K562 (cell line): ENCODE data around the gene CSTA. TPM values are rescaled to one million over a fixed set of nuclear protein-coding genes. Genes with fewer than 3 reads are reported as not detected.

Experiments
- ASH1L ChIP-seq: fragments of 450-650 bp; IDR thresholded peaks from 2 replicates; pipeline ENCODE4 v1.6.1; 2018; ENCODE audit warnings: borderline replicate concordance, mild to moderate bottlenecking, low read depth; ENCODE audit not compliant: partially characterized antibody
- HDAC1 ChIP-seq, 2 experiments: fragments of 450-650 bp; IDR thresholded peaks; 2 replicates each; pipeline ENCODE4 v1.6.1; 2016 to 2017; ENCODE audit warnings: inconsistent platforms in 1 of 2, mild to moderate bottlenecking in 1 of 2, moderate library complexity in 1 of 2
- HDAC3 ChIP-seq: fragments of 450-650 bp; IDR thresholded peaks from 2 replicates; pipeline ENCODE4 v1.6.1; 2018; ENCODE audit warnings: borderline replicate concordance, mild to moderate bottlenecking, moderate library complexity; ENCODE audit not compliant: partially characterized antibody
- OTX1 ChIP-seq: fragments of 450-650 bp; formaldehyde crosslinking; IDR thresholded peaks from 2 replicates; pipeline ENCODE4 v1.4.0; 2022; ENCODE audit warnings: mild to moderate bottlenecking
- PCBP2 ChIP-seq: fragments of 200-400 bp; formaldehyde crosslinking; IDR thresholded peaks from 2 replicates; pipeline ENCODE4 v1.6.1; 2018; ENCODE audit warnings: low read length, low read depth, mild to moderate bottlenecking, moderate library complexity; ENCODE audit not compliant: poor library complexity, severe bottlenecking
- PHF8 ChIP-seq: fragments of 200-600 bp; sonication (generic); IDR thresholded peaks from 2 replicates; pipeline ENCODE4 v1.6.1; 2012; ENCODE audit warnings: mixed run types, mild to moderate bottlenecking, inconsistent platforms, low read length, moderate library complexity, borderline replicate concordance
- SMAD4 ChIP-seq: fragments of 250-450 bp; sonication (Bioruptor Pico); conservative IDR thresholded peaks from 2 replicates; pipeline ENCODE4 v1.8.0; 2021; ENCODE audit warnings: inconsistent platforms, mild to moderate bottlenecking, moderate library complexity
- XRCC5 ChIP-seq: fragments of 200-400 bp; formaldehyde crosslinking; IDR thresholded peaks from 2 replicates; pipeline ENCODE4 v1.6.1; 2017; ENCODE audit warnings: low read depth, mild to moderate bottlenecking, low read length
- ZNF668 ChIP-seq: fragments of 250-450 bp; sonication (Bioruptor Pico); IDR thresholded peaks from 2 replicates; pipeline ENCODE4 v1.8.0; 2022; ENCODE audit warnings: mild to moderate bottlenecking, inconsistent platforms
- polyA plus RNA-seq, 8 experiments: library from polyadenylated mRNA; depleted of rRNA in 4 of 8; stranded (reverse) in 5 of 8; unstranded in 3 of 8; fragments of >200 nt; fragmentation: Nextera tagmentation in 2 of 8; fragmentation: Illumina TruSeq in 1 of 8; extraction: Ambion mirVana in 2 of 8; extraction: Trizol in 1 of 8; gene quantifications; 2 replicates each; pipeline versions ENCODE4 v1.2.1 to v1.2.3, GENCODE V29; 2011 to 2014; ENCODE audit warnings: inconsistent platforms in 1 of 8, missing spikeins in 1 of 8
- total RNA-seq, 7 experiments: library from RNA; depleted of rRNA in 6 of 7; stranded (reverse); fragments of >200 nt in 6 of 7; fragmentation: Illumina TruSeq in 2 of 7; extraction: Trizol in 2 of 7; gene quantifications; 2 replicates each; pipeline versions ENCODE4 v1.2.1 to v1.2.3, GENCODE V29; 2011 to 2021; ENCODE audit warnings: low replicate concordance in 1 of 7
- TF ChIP-seq, protein P1 (sequence below): fragments of 250-450 bp; sonication (Bioruptor Pico); IDR thresholded peaks from 2 replicates; pipeline ENCODE4 v1.8.0; 2021; ENCODE audit warnings: mild to moderate bottlenecking, moderate library complexity
- TF ChIP-seq, protein P2 (sequence below): fragments of 200-800 bp; sonication (Bioruptor generic); IDR thresholded peaks from 2 replicates; pipeline ENCODE4 v1.6.1; 2017; ENCODE audit warnings: missing genetic modification characterization, missing compliant biosample characterization
- TF ChIP-seq, protein P3 (sequence below): fragments of 200-600 bp; sonication (generic); IDR thresholded peaks from one replicate; pipeline ENCODE4 v1.6.1; 2012; ENCODE audit warnings: mild to moderate bottlenecking, low read depth, low read length, inconsistent platforms

Gene CSTA
- total and polyA plus RNA-seq, 9 of the 15 experiments (the other 6 are each of a cell fraction or from before 2014, with no cell fraction given), result 0.11 to 3.1 (median 1.1) TPM

DNA sequence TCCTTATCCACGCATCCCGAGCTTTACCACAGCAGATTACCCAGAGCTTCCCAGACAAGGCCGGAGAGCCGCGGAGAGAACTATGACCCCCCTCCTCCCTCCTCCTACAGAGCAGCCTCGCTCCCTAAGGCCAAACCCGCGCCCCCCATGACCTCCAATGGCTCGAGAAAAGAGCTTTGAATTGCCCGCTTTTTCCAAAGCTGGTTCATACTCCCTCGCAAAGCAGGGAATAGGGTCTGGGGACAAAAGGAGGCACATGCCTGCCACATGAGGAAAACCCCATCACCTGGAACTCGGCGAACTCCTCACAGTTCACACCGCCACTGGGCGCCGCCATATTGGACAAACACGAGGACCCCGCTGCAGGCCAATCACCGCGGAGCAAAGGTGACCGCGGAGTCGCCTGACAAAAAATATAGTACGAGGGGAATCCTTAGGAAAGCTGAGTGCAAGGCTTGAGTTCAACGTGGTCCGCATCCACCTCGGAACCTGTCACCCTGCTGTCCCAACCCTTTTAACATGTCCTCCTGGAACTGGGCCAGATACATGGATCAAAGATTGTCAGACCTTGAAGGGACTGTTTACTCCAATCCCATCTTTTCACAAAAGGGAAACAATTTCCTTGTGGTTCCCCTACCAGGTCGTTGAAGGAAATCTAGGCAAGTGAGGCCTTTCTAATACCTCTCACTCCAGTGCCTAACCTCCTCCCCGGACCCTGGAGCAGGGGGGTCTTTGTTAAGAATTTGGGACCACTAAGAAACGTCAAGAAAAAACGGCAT is 58.0 kb downstream of the CSTA start, which contains the start of gene MIX23 (continued):
- TF ChIP-seq, protein P1, sequence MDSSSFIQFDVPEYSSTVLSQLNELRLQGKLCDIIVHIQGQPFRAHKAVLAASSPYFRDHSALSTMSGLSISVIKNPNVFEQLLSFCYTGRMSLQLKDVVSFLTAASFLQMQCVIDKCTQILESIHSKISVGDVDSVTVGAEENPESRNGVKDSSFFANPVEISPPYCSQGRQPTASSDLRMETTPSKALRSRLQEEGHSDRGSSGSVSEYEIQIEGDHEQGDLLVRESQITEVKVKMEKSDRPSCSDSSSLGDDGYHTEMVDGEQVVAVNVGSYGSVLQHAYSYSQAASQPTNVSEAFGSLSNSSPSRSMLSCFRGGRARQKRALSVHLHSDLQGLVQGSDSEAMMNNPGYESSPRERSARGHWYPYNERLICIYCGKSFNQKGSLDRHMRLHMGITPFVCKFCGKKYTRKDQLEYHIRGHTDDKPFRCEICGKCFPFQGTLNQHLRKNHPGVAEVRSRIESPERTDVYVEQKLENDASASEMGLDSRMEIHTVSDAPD (CRISPR knock-in tag), result no peak
- TF ChIP-seq HDAC1 (IDR thresholded peaks at IDR 0.05) (peak; percentile 62 to 95; a peak in 3 of 4 replicates), HDAC3 (peak; percentile 46), OTX1 (CRISPR knock-in tag) (no peak), SMAD4 (no peak), ASH1L (no peak), PHF8 (peak; percentile 75), PCBP2 (no peak), ZNF668 (CRISPR knock-in tag) (no peak), XRCC5 (0 out of 2 replicates have a peak, but pooled peaks have one; percentile 25)
- TF ChIP-seq, protein P2, sequence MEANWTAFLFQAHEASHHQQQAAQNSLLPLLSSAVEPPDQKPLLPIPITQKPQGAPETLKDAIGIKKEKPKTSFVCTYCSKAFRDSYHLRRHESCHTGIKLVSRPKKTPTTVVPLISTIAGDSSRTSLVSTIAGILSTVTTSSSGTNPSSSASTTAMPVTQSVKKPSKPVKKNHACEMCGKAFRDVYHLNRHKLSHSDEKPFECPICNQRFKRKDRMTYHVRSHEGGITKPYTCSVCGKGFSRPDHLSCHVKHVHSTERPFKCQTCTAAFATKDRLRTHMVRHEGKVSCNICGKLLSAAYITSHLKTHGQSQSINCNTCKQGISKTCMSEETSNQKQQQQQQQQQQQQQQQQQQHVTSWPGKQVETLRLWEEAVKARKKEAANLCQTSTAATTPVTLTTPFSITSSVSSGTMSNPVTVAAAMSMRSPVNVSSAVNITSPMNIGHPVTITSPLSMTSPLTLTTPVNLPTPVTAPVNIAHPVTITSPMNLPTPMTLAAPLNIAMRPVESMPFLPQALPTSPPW, result peak; percentile 72
- TF ChIP-seq, protein P3, sequence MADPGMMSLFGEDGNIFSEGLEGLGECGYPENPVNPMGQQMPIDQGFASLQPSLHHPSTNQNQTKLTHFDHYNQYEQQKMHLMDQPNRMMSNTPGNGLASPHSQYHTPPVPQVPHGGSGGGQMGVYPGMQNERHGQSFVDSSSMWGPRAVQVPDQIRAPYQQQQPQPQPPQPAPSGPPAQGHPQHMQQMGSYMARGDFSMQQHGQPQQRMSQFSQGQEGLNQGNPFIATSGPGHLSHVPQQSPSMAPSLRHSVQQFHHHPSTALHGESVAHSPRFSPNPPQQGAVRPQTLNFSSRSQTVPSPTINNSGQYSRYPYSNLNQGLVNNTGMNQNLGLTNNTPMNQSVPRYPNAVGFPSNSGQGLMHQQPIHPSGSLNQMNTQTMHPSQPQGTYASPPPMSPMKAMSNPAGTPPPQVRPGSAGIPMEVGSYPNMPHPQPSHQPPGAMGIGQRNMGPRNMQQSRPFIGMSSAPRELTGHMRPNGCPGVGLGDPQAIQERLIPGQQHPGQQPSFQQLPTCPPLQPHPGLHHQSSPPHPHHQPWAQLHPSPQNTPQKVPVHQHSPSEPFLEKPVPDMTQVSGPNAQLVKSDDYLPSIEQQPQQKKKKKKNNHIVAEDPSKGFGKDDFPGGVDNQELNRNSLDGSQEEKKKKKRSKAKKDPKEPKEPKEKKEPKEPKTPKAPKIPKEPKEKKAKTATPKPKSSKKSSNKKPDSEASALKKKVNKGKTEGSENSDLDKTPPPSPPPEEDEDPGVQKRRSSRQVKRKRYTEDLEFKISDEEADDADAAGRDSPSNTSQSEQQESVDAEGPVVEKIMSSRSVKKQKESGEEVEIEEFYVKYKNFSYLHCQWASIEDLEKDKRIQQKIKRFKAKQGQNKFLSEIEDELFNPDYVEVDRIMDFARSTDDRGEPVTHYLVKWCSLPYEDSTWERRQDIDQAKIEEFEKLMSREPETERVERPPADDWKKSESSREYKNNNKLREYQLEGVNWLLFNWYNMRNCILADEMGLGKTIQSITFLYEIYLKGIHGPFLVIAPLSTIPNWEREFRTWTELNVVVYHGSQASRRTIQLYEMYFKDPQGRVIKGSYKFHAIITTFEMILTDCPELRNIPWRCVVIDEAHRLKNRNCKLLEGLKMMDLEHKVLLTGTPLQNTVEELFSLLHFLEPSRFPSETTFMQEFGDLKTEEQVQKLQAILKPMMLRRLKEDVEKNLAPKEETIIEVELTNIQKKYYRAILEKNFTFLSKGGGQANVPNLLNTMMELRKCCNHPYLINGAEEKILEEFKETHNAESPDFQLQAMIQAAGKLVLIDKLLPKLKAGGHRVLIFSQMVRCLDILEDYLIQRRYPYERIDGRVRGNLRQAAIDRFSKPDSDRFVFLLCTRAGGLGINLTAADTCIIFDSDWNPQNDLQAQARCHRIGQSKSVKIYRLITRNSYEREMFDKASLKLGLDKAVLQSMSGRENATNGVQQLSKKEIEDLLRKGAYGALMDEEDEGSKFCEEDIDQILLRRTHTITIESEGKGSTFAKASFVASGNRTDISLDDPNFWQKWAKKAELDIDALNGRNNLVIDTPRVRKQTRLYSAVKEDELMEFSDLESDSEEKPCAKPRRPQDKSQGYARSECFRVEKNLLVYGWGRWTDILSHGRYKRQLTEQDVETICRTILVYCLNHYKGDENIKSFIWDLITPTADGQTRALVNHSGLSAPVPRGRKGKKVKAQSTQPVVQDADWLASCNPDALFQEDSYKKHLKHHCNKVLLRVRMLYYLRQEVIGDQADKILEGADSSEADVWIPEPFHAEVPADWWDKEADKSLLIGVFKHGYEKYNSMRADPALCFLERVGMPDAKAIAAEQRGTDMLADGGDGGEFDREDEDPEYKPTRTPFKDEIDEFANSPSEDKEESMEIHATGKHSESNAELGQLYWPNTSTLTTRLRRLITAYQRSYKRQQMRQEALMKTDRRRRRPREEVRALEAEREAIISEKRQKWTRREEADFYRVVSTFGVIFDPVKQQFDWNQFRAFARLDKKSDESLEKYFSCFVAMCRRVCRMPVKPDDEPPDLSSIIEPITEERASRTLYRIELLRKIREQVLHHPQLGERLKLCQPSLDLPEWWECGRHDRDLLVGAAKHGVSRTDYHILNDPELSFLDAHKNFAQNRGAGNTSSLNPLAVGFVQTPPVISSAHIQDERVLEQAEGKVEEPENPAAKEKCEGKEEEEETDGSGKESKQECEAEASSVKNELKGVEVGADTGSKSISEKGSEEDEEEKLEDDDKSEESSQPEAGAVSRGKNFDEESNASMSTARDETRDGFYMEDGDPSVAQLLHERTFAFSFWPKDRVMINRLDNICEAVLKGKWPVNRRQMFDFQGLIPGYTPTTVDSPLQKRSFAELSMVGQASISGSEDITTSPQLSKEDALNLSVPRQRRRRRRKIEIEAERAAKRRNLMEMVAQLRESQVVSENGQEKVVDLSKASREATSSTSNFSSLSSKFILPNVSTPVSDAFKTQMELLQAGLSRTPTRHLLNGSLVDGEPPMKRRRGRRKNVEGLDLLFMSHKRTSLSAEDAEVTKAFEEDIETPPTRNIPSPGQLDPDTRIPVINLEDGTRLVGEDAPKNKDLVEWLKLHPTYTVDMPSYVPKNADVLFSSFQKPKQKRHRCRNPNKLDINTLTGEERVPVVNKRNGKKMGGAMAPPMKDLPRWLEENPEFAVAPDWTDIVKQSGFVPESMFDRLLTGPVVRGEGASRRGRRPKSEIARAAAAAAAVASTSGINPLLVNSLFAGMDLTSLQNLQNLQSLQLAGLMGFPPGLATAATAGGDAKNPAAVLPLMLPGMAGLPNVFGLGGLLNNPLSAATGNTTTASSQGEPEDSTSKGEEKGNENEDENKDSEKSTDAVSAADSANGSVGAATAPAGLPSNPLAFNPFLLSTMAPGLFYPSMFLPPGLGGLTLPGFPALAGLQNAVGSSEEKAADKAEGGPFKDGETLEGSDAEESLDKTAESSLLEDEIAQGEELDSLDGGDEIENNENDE, result no peak
